Nephron progenitor cell (in vitro differentiated cells): ENCODE measurements around the gene C5orf22.

Experiments
- DNase-seq: peaks from one replicate; pipeline ENCODE4 v3.0.0; 2021
- H3K27ac Mint-ChIP-seq: 2 replicates; pipeline ENCODE4 v1.8.0; 2021; ENCODE audit warnings: mild to moderate bottlenecking, moderate library complexity, mixed read lengths
- H3K27me3 Mint-ChIP-seq: 2 replicates; pipeline ENCODE4 v1.8.0; 2021; ENCODE audit warnings: mild to moderate bottlenecking, low read depth, mixed read lengths; ENCODE audit not compliant: poor library complexity
- H3K36me3 Mint-ChIP-seq: 2 replicates; pipeline ENCODE4 v1.8.0; 2021; ENCODE audit warnings: low read depth, mixed read lengths
- H3K4me1 Mint-ChIP-seq: 2 replicates; pipeline ENCODE4 v1.8.0; 2021; ENCODE audit warnings: mixed read lengths
- H3K4me3 Mint-ChIP-seq: 2 replicates; pipeline ENCODE4 v1.8.0; 2021; ENCODE audit warnings: mild to moderate bottlenecking, moderate library complexity, mixed read lengths
- H3K9me3 Mint-ChIP-seq: 2 replicates; pipeline ENCODE4 v1.8.0; 2021; ENCODE audit warnings: mild to moderate bottlenecking, moderate library complexity, mixed read lengths
- TF ChIP-seq, protein P1 (sequence below): fragments of 200-600 bp; sonication (generic); IDR thresholded peaks from 2 replicates; pipeline ENCODE4 v1.5.0; 2021; ENCODE audit warnings: antibody characterized with exemption

The C5orf22 gene

DNA sequence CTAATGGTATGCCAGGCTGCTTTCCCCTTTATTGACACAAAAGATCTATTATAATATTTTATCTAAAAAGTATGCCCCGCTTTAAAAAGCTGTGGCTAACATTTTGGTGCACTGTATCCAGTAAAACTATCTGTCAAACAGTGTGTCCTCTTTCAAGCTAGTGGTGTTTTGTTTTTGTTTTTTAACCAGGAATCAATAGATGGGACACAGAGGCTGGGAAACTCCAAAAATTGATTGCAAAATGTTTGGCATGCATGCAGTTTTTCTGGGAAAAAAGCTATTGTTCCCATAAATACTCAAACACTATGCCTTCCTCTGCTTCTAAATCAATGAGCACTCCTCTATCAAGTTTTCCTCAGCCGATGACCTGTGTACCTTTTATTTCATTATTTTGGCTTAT, 72.5 kb downstream of the C5orf22 start:
- Mint-ChIP-seq H3K4me1 (no peaks in the 10 kb centered on the region), H3K27me3 (peaks cover 4% of the 10 kb centered on the region), H3K4me3 (no peak overlapping the region), H3K27ac (no peak overlapping the region), H3K9me3 (no peaks in the 10 kb centered on the region), H3K36me3 (no peaks in the 10 kb centered on the region)
- TF ChIP-seq, protein P1, sequence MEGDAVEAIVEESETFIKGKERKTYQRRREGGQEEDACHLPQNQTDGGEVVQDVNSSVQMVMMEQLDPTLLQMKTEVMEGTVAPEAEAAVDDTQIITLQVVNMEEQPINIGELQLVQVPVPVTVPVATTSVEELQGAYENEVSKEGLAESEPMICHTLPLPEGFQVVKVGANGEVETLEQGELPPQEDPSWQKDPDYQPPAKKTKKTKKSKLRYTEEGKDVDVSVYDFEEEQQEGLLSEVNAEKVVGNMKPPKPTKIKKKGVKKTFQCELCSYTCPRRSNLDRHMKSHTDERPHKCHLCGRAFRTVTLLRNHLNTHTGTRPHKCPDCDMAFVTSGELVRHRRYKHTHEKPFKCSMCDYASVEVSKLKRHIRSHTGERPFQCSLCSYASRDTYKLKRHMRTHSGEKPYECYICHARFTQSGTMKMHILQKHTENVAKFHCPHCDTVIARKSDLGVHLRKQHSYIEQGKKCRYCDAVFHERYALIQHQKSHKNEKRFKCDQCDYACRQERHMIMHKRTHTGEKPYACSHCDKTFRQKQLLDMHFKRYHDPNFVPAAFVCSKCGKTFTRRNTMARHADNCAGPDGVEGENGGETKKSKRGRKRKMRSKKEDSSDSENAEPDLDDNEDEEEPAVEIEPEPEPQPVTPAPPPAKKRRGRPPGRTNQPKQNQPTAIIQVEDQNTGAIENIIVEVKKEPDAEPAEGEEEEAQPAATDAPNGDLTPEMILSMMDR = no peak
- no peak for DNase-seq
